ENCODE results near the gene POU5F1. TPM values are rescaled to one million over a fixed set of nuclear protein-coding genes. Genes with fewer than 3 reads are reported as not detected.

Gene POU5F1
- total RNA-seq (2022; extraction: Qiagen RNA extraction; ENCODE audit: low read depth): 2.5 to 5.1 TPM (median 3.6 TPM) in 5 replicates

DNA sequence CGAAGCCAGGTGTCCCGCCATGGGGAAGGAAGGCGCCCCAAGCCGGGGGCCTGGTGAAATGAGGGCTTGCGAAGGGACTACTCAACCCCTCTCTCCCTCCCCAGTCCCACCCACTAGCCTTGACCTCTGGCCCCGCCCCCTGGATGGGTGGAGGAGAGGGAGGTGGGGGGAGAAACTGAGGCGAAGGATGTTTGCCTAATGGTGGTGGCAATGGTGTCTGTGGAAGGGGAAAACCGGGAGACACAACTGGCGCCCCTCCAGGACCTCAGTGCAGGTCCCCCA lies at the start of gene POU5F1:
POU5F1 (minus strand) TSS at position 83 of the 282 bp plus-strand sequence; CDS start at position 21, 62 bp downstream.

DNA sequence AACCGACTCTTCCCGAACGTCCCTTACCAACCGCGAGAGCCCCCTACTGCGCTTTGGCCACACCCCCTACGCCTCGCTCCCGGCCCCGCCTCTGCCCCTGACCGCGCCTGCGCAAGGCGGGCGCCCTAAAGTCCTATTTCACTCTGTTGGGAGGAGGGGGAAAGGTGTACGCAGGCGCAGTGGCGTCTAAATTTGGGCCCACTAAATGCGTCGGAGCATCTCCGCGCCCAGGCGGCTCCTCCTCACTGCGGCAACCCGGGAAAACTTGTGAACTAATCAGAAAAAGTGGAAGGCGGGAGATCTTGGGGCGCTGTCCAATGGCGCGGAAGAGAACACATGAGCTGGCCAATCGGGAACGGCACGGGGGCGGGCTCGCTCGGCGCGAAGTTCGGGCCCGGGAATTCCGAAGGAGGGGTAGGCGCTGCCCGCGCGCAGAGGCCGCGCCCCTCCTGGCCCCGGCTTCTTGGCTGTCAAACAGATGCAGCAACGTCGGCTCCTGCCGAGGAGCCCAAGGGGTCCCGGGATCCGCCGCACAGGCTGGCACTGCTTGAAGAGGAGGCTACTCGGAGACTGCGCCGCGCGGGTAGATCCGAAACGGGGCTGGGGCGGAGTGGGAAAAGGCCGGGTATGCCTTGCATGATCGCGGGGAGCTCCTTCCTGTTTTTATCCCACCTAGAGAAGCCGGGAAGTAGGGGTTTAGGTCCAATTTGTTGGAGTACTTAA lies 12.2 kb downstream of the POU5F1 start, which contains the start of gene TCF19:
TCF19 (plus strand) TSS at position 450 of the 723 bp plus-strand sequence. CDS start 881 bp downstream, outside the sequence.

GRCh38 chr6:31157513-31158139 lies 12.9 kb downstream of the POU5F1 start, which contains the start of gene CCHCR1:
TSS of gene CCHCR1 (minus strand) at chr6:31157802. CDS start at chr6:31157600, 202 bp downstream.

DNA sequence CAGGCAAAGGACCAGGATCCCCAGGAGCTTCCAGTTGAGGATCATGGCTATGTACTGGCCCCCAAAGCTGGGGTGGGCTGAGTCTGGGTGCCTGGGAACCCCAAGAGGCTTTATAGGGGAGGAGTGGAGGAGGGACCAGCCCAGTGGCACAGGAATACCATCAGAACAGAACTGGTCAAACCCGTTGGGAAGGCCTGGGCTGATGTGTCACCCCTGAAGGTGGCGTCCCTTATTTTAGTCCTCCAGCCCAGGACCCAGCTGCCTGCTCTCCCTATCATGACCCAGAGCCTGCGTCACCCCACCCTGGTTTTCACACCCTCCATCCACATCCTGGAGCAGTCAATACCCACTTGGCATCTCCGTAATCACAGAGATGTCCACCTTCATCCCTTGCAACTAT lies 31.5 kb downstream of the POU5F1 start, which contains the start of gene PSORS1C2:
PSORS1C2 (minus strand) TSS at position 85 of the 400 bp plus-strand sequence; CDS start at position 45, 40 bp downstream.

GRCh38 chr6:31120151-31120915 lies 50.1 kb downstream of the POU5F1 start, which contains the start of gene CDSN:
TSS of gene CDSN (minus strand) at chr6:31120446. CDS start at chr6:31120419, 27 bp downstream.

GRCh38 chr6:31114541-31114878 lies 56.0 kb downstream of the POU5F1 start, which contains the start of gene PSORS1C1:
TSS of gene PSORS1C1 (plus strand) at chr6:31114800. CDS start at chr6:31129633, 14,833 bp downstream.

Other genes with a start within 250 kb of the POU5F1 start
- gene SFTA2, start 238.5 kb downstream of the POU5F1 start, total RNA-seq (2022; extraction: Qiagen RNA extraction; ENCODE audit: low read depth): not detected in 5 replicates
- 0.01 to 0.04 TPM (median 0.02 TPM) in 3 of 5 replicates, not detected in the others for gene MUCL3, start 229.7 kb downstream of the POU5F1 start, total RNA-seq (2022; extraction: Qiagen RNA extraction; ENCODE audit: low read depth)
- gene MUC21, start 187.0 kb downstream of the POU5F1 start, total RNA-seq (2022; extraction: Qiagen RNA extraction; ENCODE audit: low read depth): not detected in 5 replicates
- 0.01 to 0.05 TPM (median 0.03 TPM) in 4 of 5 replicates, not detected in the other for gene MUC22, start 160.2 kb downstream of the POU5F1 start, total RNA-seq (2022; extraction: Qiagen RNA extraction; ENCODE audit: low read depth)
- not detected in 5 replicates for gene C6orf15, start 58.1 kb downstream of the POU5F1 start, total RNA-seq (2022; extraction: Qiagen RNA extraction; ENCODE audit: low read depth)
- 3.3 to 6.4 TPM (median 4.2 TPM) in 5 replicates for gene PSORS1C1, start 55.9 kb downstream of the POU5F1 start, total RNA-seq (2022; extraction: Qiagen RNA extraction; ENCODE audit: low read depth)
- not detected in 5 replicates for gene CDSN, start 50.2 kb downstream of the POU5F1 start, total RNA-seq (2022; extraction: Qiagen RNA extraction; ENCODE audit: low read depth)
- not detected in 5 replicates for gene PSORS1C2, start 31.6 kb downstream of the POU5F1 start, total RNA-seq (2022; extraction: Qiagen RNA extraction; ENCODE audit: low read depth)
- gene CCHCR1, start 12.9 kb downstream of the POU5F1 start, total RNA-seq (2022; extraction: Qiagen RNA extraction; ENCODE audit: low read depth): 6.6 to 8.7 TPM (median 7.4 TPM) in 5 replicates
- gene TCF19, start 12.1 kb downstream of the POU5F1 start, total RNA-seq (2022; extraction: Qiagen RNA extraction; ENCODE audit: low read depth): 12.0 to 14.1 TPM (median 13.4 TPM) in 5 replicates
- gene HLA-C, start 101.4 kb upstream of the POU5F1 start, total RNA-seq (2022; extraction: Qiagen RNA extraction; ENCODE audit: low read depth): 43.3 to 57.6 TPM (median 52.8 TPM) in 5 replicates
- 15.2 to 27.1 TPM (median 25.9 TPM) in 5 replicates for gene HLA-B, start 186.5 kb upstream of the POU5F1 start, total RNA-seq (2022; extraction: Qiagen RNA extraction; ENCODE audit: low read depth)
- gene MICA, start 232.9 kb upstream of the POU5F1 start, total RNA-seq (2022; extraction: Qiagen RNA extraction; ENCODE audit: low read depth): 27.2 to 29.6 TPM (median 28.7 TPM) in 5 replicates

Measured in A549 treated with CpdA at 1 μM for 4 hours (cell line).